SW480 (cell line): ENCODE measurements around the gene PPM1N.
"Not testable (repeated sequence)": the region's sequence is repeated elsewhere in the genome, so short reads cannot be mapped to it uniquely, and the experiment has no call there.

Experiments used
- DNase-seq: peaks from one replicate; pipeline ENCODE4 v3.0.0-alpha.2; 2016; ENCODE audit warnings: low spot score

PPM1N gene

GRCh38 chr19:45510352-45510751 lies 12.1 kb downstream of the PPM1N start:
- not testable (repeated sequence) for DNase-seq

- no peak for DNase-seq
Observed at GRCh38 chr19:45511074-45511473, 12.8 kb downstream of the PPM1N start.

- DNase-seq: no peak
Observed at GRCh38 chr19:45512881-45513483, 14.7 kb downstream of the PPM1N start.

GRCh38 chr19:45514376-45515051 lies 16.3 kb downstream of the PPM1N start:
- DNase-seq: no peak

GRCh38 chr19:45515081-45515624 lies 16.9 kb downstream of the PPM1N start:
- no peak for DNase-seq

- no peak for DNase-seq
Observed at GRCh38 chr19:45515807-45516401, 17.7 kb downstream of the PPM1N start.

GRCh38 chr19:45517238-45517637 lies 19.0 kb downstream of the PPM1N start:
- DNase-seq: no peak

- no peak for DNase-seq
Observed at GRCh38 chr19:45517641-45518468, 19.6 kb downstream of the PPM1N start.

GRCh38 chr19:45518469-45518826 lies 20.2 kb downstream of the PPM1N start:
- no peak for DNase-seq

GRCh38 chr19:45522010-45522941 lies 24.0 kb downstream of the PPM1N start:
- no peak for DNase-seq

- DNase-seq: peak; percentile 93
Observed at GRCh38 chr19:45523642-45524256, 25.5 kb downstream of the PPM1N start.

- no peak for DNase-seq
Observed at GRCh38 chr19:45524575-45525129, 26.4 kb downstream of the PPM1N start.

GRCh38 chr19:45526143-45526542 lies 27.9 kb downstream of the PPM1N start:
- peak; percentile 83 for DNase-seq

GRCh38 chr19:45526971-45527370 lies 28.7 kb downstream of the PPM1N start:
- DNase-seq: no peak

GRCh38 chr19:45527731-45528130 lies 29.5 kb downstream of the PPM1N start:
- DNase-seq: no peak

GRCh38 chr19:45528149-45528743 lies 30.0 kb downstream of the PPM1N start:
- DNase-seq: no peak

- no peak for DNase-seq
Observed at GRCh38 chr19:45528744-45529419, 30.6 kb downstream of the PPM1N start.

GRCh38 chr19:45529420-45529785 lies 31.2 kb downstream of the PPM1N start:
- no peak for DNase-seq

GRCh38 chr19:45531349-45531748 lies 33.1 kb downstream of the PPM1N start:
- no peak for DNase-seq

- DNase-seq: no peak
Observed at GRCh38 chr19:45539459-45539858, 41.2 kb downstream of the PPM1N start.
